D721Med (cell line): Measurements from ENCODE around the gene IPO8.
"Not testable (repeated sequence)": the region's sequence is repeated elsewhere in the genome, so short reads cannot be mapped to it uniquely, and the experiment has no call there.

Experiments
- DNase-seq: peaks from one replicate; pipeline ENCODE4 v3.0.0; 2011; ENCODE audit warnings: low spot score; ENCODE audit not compliant: insufficient read length
- FAIRE-seq: peaks from 2 replicates; lab custom pipeline; 2011; peaks lifted over from hg19 to GRCh38; lab: Jason Lieb, UNC
- TF ChIP-seq, protein P1 (sequence below): IDR thresholded peaks from 2 replicates; pipeline ENCODE4 v1.5.1; 2012; ENCODE audit warnings: mild to moderate bottlenecking, control low read depth; ENCODE audit not compliant: insufficient read depth; ENCODE audit errors: missing control alignments

The IPO8 gene

DNA sequence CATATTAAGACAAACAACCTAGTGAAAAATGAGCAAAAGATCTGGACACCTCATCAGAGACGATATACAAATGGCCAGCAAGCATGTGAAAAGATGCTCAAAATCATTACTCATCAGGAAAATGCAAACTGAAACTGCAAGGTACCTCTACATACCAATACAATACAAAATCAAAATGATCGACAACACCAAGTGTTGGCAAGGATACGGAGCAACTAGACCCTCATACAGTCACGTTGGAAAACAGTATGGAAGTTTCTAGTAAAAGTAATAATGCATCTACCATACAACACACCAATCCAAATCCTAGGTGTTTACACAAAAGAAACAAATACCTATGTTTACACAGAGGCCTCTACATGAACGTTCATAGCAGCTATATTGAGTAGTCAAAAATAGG lies 99.9 kb downstream of the IPO8 start:
- TF ChIP-seq, protein P1, sequence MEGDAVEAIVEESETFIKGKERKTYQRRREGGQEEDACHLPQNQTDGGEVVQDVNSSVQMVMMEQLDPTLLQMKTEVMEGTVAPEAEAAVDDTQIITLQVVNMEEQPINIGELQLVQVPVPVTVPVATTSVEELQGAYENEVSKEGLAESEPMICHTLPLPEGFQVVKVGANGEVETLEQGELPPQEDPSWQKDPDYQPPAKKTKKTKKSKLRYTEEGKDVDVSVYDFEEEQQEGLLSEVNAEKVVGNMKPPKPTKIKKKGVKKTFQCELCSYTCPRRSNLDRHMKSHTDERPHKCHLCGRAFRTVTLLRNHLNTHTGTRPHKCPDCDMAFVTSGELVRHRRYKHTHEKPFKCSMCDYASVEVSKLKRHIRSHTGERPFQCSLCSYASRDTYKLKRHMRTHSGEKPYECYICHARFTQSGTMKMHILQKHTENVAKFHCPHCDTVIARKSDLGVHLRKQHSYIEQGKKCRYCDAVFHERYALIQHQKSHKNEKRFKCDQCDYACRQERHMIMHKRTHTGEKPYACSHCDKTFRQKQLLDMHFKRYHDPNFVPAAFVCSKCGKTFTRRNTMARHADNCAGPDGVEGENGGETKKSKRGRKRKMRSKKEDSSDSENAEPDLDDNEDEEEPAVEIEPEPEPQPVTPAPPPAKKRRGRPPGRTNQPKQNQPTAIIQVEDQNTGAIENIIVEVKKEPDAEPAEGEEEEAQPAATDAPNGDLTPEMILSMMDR: no peak
- FAIRE-seq (no peak), DNase-seq (no peak)

DNA sequence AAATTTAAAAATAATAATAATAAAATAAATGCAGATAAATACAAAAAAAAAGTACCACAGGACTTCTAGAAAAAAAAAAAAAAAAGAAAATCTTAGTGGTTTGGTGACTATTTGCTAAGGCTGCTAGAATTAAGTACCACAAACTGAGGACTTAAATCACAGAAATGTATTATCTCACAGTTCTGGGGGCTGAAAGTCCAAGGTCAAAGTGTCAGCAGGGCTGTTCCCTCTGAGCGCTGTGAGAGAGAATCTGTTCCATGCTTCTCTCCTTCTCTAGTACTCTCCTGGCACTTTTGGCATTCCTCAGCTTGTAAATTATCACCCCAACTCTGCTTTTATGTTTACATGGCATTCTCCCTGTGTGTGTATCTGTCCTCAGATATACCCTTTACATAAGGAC lies 101.2 kb downstream of the IPO8 start:
- DNase-seq: no peak
- TF ChIP-seq, protein P1: no peak
- no peak for FAIRE-seq

DNA sequence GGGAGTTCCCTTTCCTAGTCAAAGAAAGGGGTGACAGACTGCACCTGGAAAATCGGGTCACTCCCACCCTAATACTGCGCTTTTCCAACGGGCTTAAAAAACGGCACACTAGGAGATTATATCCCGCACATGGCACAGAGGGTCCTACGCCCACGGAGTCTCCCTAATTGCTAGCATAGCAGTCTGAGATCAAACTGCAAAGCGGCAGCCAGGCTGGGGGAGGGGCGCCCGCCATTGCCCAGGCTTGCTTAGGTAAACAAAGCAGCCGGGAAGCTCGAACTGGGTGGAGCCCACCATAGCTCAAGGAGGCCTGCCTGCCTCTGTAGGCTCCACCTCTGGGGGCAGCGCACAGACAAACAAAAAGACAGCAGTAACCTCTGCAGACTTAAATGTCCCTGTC lies 107.1 kb downstream of the IPO8 start:
- DNase-seq, FAIRE-seq: not testable (repeated sequence)

DNA sequence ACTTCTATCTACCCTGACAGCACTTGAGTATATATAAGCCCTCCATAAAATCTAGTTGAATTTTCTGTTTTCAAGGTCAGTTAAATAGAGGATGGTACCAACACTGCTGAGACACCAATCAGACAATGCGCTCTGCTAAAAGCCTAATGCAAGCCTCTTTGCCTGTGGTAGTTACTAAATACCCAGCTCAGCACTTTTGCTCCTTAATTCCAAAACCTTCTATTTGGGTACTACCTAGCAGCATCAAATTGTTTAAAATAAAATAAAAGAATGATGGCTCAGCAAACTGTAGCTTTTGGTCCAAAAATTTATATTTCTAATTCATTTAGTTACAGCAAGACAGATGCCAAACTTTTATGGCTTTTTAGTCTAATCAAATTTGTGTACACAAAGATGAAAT lies 107.9 kb downstream of the IPO8 start:
- DNase-seq (no peak), FAIRE-seq (no peak)
- TF ChIP-seq, protein P1: no peak

DNA sequence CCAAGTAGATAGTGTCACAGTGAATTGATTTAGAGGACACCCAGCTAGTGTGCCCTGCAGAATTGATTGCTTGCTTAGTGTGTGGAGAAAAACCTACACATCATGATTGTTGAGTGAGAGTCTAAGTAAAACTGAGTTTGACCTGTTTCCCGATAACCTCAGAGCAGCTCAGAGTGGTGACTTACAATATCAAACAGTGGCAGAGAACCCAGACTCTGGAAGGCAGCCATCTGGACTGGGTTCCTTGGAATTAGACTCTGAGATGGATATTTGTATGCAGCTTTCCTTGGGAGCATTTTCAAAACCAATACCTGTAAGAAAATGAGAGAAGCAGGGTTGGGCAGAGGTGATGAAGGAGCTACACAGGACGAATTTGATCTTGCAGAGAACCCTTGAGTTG lies 109.8 kb downstream of the IPO8 start:
- no peak for DNase-seq
- FAIRE-seq: no peak
- TF ChIP-seq, protein P1: no peak

DNA sequence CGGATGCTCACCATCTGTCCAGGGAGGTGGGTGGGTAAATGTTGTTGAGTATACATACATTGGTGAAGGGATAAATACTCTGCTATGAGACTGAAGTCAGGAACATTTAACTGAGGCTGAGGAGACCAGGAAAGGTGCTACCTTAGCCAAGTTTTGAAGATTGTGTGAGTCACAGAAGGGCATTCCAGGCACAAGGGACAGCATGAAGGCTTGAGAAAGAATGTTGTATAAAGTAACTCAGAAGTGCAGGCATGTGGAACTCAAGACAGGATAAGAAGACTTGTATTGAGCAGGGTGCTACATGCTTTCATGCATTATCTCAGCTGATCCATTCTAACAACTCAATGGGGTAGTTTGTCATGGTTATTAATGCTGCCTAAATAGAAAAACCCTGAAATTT lies 112.7 kb downstream of the IPO8 start:
- no peak for FAIRE-seq
- TF ChIP-seq, protein P1: no peak
- no peak for DNase-seq

DNA sequence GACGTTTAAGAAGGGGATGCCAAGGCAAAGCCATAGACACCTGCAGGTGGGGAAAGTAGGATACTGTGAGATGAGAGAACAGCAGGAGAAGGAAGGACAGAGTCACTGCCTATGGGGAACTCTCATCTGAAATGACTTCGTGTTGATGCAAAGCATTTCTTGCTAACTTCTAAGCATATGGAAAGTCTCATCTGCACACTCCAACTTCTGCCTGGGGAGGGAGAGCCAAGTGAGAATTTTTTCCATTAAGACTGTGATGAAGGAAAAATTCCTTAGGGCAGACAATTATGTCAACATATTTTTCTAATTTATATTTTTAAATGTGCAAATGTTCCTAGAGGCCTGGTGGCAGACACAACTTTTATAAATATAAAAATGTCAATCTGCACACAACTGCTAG lies 115.3 kb downstream of the IPO8 start:
- FAIRE-seq (no peak), DNase-seq (no peak)
- TF ChIP-seq, protein P1: no peak
